Measurements from ENCODE around the gene ISG20L2. TPM values are rescaled to one million over a fixed set of nuclear protein-coding genes. Genes with fewer than 3 reads are reported as not detected.

ISG20L2 gene
- total and polyA plus RNA-seq, 2 donors (not counting 3 experiments of a cell fraction or from before 2014, with no cell fraction given), result 33.2 to 35.3 TPM

GRCh38 chr1:156738916-156739315, 10.3 kb upstream of the ISG20L2 start:
- no TSS peak for BruUV-seq (replicated peaks)
- no peaks in the 10 kb centered on the region for H4K20me1 ChIP-seq (replicated peaks; ENCODE audit: control insufficient read depth, extremely low read depth, insufficient read depth, low read length)
- H3K79me2 ChIP-seq (ENCODE audit: control insufficient read depth, insufficient read depth, low read length), result peaks cover 11% of the 10 kb centered on the region
- no peaks in the 10 kb centered on the region for H3K9me3 ChIP-seq (replicated peaks; ENCODE audit: control insufficient read depth, insufficient read depth, low read length)
- peaks cover 13% of the 10 kb centered on the region for H3K4me1 ChIP-seq (ENCODE audit: control insufficient read depth, extremely low read depth, insufficient read depth, low read length)
- H3K4me2 ChIP-seq (ENCODE audit: insufficient read depth, low read length), result no peak overlapping the region
- no peak for DNase-seq (ENCODE audit: low read depth, low spot score)
- intact Hi-C loops (cut with micrococcal nuclease) (no loop called here), dilution Hi-C loops (cut with MboI; ENCODE audit: extremely low pct_ligation_motif_present, low sequenced_read_pairs) (no loop called here)
- no peak overlapping the region for H2AFZ ChIP-seq (ENCODE audit: low read depth, low read length)
- TF ChIP-seq MYC (IDR thresholded peaks at IDR 0.05; ENCODE audit: low read depth, low read length), result no peak
- CTCF ChIA-PET, result no interaction called here
- H3K36me3 ChIP-seq (ENCODE audit: control insufficient read depth in 2 of 2, extremely low read depth in 1 of 2, insufficient read depth in 2 of 2, low read length in 2 of 2), result peaks cover 5 to 23% of the 10 kb centered on the region in 2 experiments
- no peak for FAIRE-seq
- H3K27me3 ChIP-seq (ENCODE audit: control insufficient read depth in 2 of 2, insufficient read depth in 2 of 2, low read length in 2 of 2), result no peaks in the 10 kb centered on the region
- POLR2A ChIA-PET, result no interaction called here
- no peak overlapping the region for H3K9ac ChIP-seq (replicated peaks; ENCODE audit: extremely low read depth, insufficient read depth, low read length)
- no peak overlapping the region for H3K27ac ChIP-seq (ENCODE audit: insufficient read depth, low read depth, low read length)
- no peaks in the 10 kb centered on the region for H3K9me1 ChIP-seq (replicated peaks; ENCODE audit: control insufficient read depth, extremely low read depth, insufficient read depth, low read length)
- no peak overlapping the region for H3K4me3 ChIP-seq (replicated peaks in 1 of 3; ENCODE audit: insufficient read depth in 1 of 3, low read depth in 1 of 3, low read length in 3 of 3)

GRCh38 chr1:156738407-156738806, 9.8 kb upstream of the ISG20L2 start:
- no peak for FAIRE-seq

More at GRCh38 chr1:156738407-156738806, 9.8 kb upstream of the ISG20L2 start:
- Histone ChIP-seq H3K27me3 (ENCODE audit: control insufficient read depth in 2 of 2, insufficient read depth in 2 of 2, low read length in 2 of 2) (no peaks in the 10 kb centered on the region), H3K4me2 (ENCODE audit: insufficient read depth, low read length) (no peak overlapping the region), H3K4me1 (ENCODE audit: control insufficient read depth, extremely low read depth, insufficient read depth, low read length) (peaks cover 13% of the 10 kb centered on the region), H3K9ac (replicated peaks; ENCODE audit: extremely low read depth, insufficient read depth, low read length) (no peak overlapping the region), H3K9me3 (replicated peaks; ENCODE audit: control insufficient read depth, insufficient read depth, low read length) (no peaks in the 10 kb centered on the region), H3K27ac (ENCODE audit: insufficient read depth, low read depth, low read length) (no peak overlapping the region), H3K79me2 (ENCODE audit: control insufficient read depth, insufficient read depth, low read length) (peaks cover 11% of the 10 kb centered on the region), H3K4me3 (replicated peaks in 1 of 3; ENCODE audit: insufficient read depth in 1 of 3, low read depth in 1 of 3, low read length in 3 of 3) (no peak overlapping the region), H3K9me1 (replicated peaks; ENCODE audit: control insufficient read depth, extremely low read depth, insufficient read depth, low read length) (no peaks in the 10 kb centered on the region), H3K36me3 (ENCODE audit: control insufficient read depth in 2 of 2, extremely low read depth in 1 of 2, insufficient read depth in 2 of 2, low read length in 2 of 2) (peaks cover 3 to 18% of the 10 kb centered on the region in 2 experiments), H2AFZ (ENCODE audit: low read depth, low read length) (no peak overlapping the region), H4K20me1 (replicated peaks; ENCODE audit: control insufficient read depth, extremely low read depth, insufficient read depth, low read length) (no peaks in the 10 kb centered on the region)
- ChIA-PET POLR2A (no interaction called here), CTCF (no interaction called here)
- intact Hi-C loops (cut with micrococcal nuclease) (no loop called here), dilution Hi-C loops (cut with MboI; ENCODE audit: extremely low pct_ligation_motif_present, low sequenced_read_pairs) (no loop called here)
- no TSS peak for BruUV-seq (replicated peaks)
- TF ChIP-seq POLR2AphosphoS5 (IDR thresholded peaks at IDR 0.05; ENCODE audit: insufficient read depth, low read depth, low read length), result no peak
- no peak for TF ChIP-seq FOS (IDR thresholded peaks at IDR 0.05; ENCODE audit: borderline replicate concordance, insufficient read depth, low read length)
- no peak for TF ChIP-seq MYC (IDR thresholded peaks at IDR 0.05; ENCODE audit: low read depth, low read length)
- no peak for DNase-seq (ENCODE audit: low read depth, low spot score)

Measured in endothelial cell of umbilical vein (primary cell).